Mucosa of rectum (tissue), 2 donors: Measurements from ENCODE around the gene RTP5.

Source experiments
- H3K27ac ChIP-seq, 2 donors: one replicate each; pipeline ENCODE4 v1.7.0; 2013; ENCODE audit warnings: inconsistent platforms in 2 of 2, low read depth in 2 of 2, low read length in 2 of 2
- H3K27me3 ChIP-seq, 2 donors: one replicate each; pipeline ENCODE4 v1.7.0; 2013; ENCODE audit warnings: low read length in 2 of 2; ENCODE audit not compliant: control insufficient read depth in 2 of 2, insufficient read depth in 2 of 2
- H3K36me3 ChIP-seq, 2 donors: one replicate each; pipeline ENCODE4 v1.7.0; 2013; ENCODE audit warnings: low read length in 2 of 2; ENCODE audit not compliant: control insufficient read depth in 2 of 2, insufficient read depth in 2 of 2
- H3K4me1 ChIP-seq, 2 donors: one replicate each; pipeline ENCODE4 v1.7.0; 2013; ENCODE audit warnings: low read length in 2 of 2, mild to moderate bottlenecking in 1 of 2; ENCODE audit not compliant: control insufficient read depth in 2 of 2, insufficient read depth in 2 of 2
- H3K4me3 ChIP-seq, 2 donors: one replicate each; pipeline ENCODE4 v1.7.0; 2013; ENCODE audit warnings: low read length in 2 of 2
- H3K9ac ChIP-seq, 2 donors: one replicate each; pipeline ENCODE4 v1.7.0; 2013; ENCODE audit warnings: low read length in 2 of 2, low read depth in 1 of 2, mild to moderate bottlenecking in 1 of 2
- H3K9me3 ChIP-seq, 2 donors: one replicate each; pipeline ENCODE4 v1.7.0; 2013; ENCODE audit warnings: low read length in 2 of 2; ENCODE audit not compliant: control insufficient read depth in 2 of 2
- donor health status: healthy.
- donor health status: Normal muscosa, but diverticular disease.

Gene RTP5

GRCh38 chr2:241865416-241865956, 4.0 kb upstream of the RTP5 start:
- H3K27ac ChIP-seq: no peak overlapping the region
- peaks cover 19 to 39% of the 10 kb centered on the region in 2 donors for H3K27me3 ChIP-seq
- H3K4me1 ChIP-seq: peaks cover 0 to under 1% of the 10 kb centered on the region in 2 donors
- no peak overlapping the region for H3K9ac ChIP-seq
- H3K9me3 ChIP-seq: no peaks in the 10 kb centered on the region
- no peaks in the 10 kb centered on the region for H3K36me3 ChIP-seq
- no peak overlapping the region for H3K4me3 ChIP-seq

- Histone ChIP-seq H3K4me3 (no peak overlapping the region), H3K9ac (no peak overlapping the region), H3K27ac (no peak overlapping the region), H3K27me3 (peaks cover 19 to 39% of the 10 kb centered on the region in 2 donors), H3K36me3 (no peaks in the 10 kb centered on the region), H3K4me1 (no peaks in the 10 kb centered on the region), H3K9me3 (no peaks in the 10 kb centered on the region)
Measured at GRCh38 chr2:241865957-241866789, 3.4 kb upstream of the RTP5 start.

GRCh38 chr2:241866790-241867645, 2.5 kb upstream of the RTP5 start:
- Histone ChIP-seq H3K27me3 (peaks cover 19 to 39% of the 10 kb centered on the region in 2 donors), H3K9me3 (no peaks in the 10 kb centered on the region), H3K4me3 (no peak overlapping the region), H3K9ac (no peak overlapping the region), H3K27ac (no peak overlapping the region), H3K36me3 (no peaks in the 10 kb centered on the region), H3K4me1 (no peaks in the 10 kb centered on the region)

GRCh38 chr2:241867776-241868420, 1.6 kb upstream of the RTP5 start:
- H3K36me3 ChIP-seq: no peaks in the 10 kb centered on the region
- no peak overlapping the region for H3K9ac ChIP-seq
- no peaks in the 10 kb centered on the region for H3K9me3 ChIP-seq
- H3K4me1 ChIP-seq: no peaks in the 10 kb centered on the region
- H3K4me3 ChIP-seq: no peak overlapping the region
- peaks cover 19 to 39% of the 10 kb centered on the region in 2 donors for H3K27me3 ChIP-seq
- no peak overlapping the region for H3K27ac ChIP-seq

- Histone ChIP-seq H3K9me3 (no peaks in the 10 kb centered on the region), H3K27me3 (peaks cover 16 to 39% of the 10 kb centered on the region in 2 donors), H3K36me3 (no peaks in the 10 kb centered on the region), H3K4me1 (no peaks in the 10 kb centered on the region), H3K4me3 (no peak overlapping the region), H3K9ac (no peak overlapping the region), H3K27ac (no peak overlapping the region)
Measured at GRCh38 chr2:241868661-241869081, 858 bp upstream of the RTP5 start.

- Histone ChIP-seq H3K36me3 (no peaks in the 10 kb centered on the region), H3K27ac (no peak overlapping the region), H3K9ac (no peak overlapping the region), H3K9me3 (no peaks in the 10 kb centered on the region), H3K27me3 (peaks cover 7 to 29% of the 10 kb centered on the region in 2 donors), H3K4me3 (no peak overlapping the region), H3K4me1 (no peaks in the 10 kb centered on the region)
Measured at GRCh38 chr2:241870081-241870541, 582 bp downstream of the RTP5 start.

GRCh38 chr2:241870611-241871537, 1.3 kb downstream of the RTP5 start:
- Histone ChIP-seq H3K9me3 (no peaks in the 10 kb centered on the region), H3K27ac (no peak overlapping the region), H3K4me3 (no peak overlapping the region), H3K27me3 (peaks cover under 1 to 22% of the 10 kb centered on the region in 2 donors), H3K4me1 (no peaks in the 10 kb centered on the region), H3K9ac (no peak overlapping the region), H3K36me3 (no peaks in the 10 kb centered on the region)

GRCh38 chr2:241871538-241872312, 2.2 kb downstream of the RTP5 start:
- no peak overlapping the region for H3K9ac ChIP-seq
- H3K36me3 ChIP-seq: no peaks in the 10 kb centered on the region
- peaks cover 0 to 17% of the 10 kb centered on the region in 2 donors for H3K27me3 ChIP-seq
- H3K27ac ChIP-seq: no peak overlapping the region
- H3K4me1 ChIP-seq: no peaks in the 10 kb centered on the region
- no peaks in the 10 kb centered on the region for H3K9me3 ChIP-seq
- no peak overlapping the region for H3K4me3 ChIP-seq
